OCI-LY7 (cell line): Measurements from ENCODE around the gene ZNF638. TPM values are rescaled to one million over a fixed set of nuclear protein-coding genes. Genes with fewer than 3 reads are reported as not detected.

ENCODE experiments used
- BruUV-seq: library from RNA; stranded (reverse); fragments of 400-500 nt; replicated peaks from 2 replicates; lab custom pipeline; 2021; lab: Mats Ljungman, UMichigan
- CTCF ChIA-PET: fragments of 300-600 bp; sonication (Branson Sonifier 250); formaldehyde crosslinking; loops from one replicate; lab custom pipeline; 2022; ENCODE audit warnings: antibody characterized with exemption; ENCODE audit not compliant: unreplicated experiment; lab: Charles Lee
- POLR2A ChIA-PET: fragments of 300-600 bp; sonication (Branson Sonifier 250); formaldehyde crosslinking; loops from one replicate; lab custom pipeline; 2022; ENCODE audit warnings: antibody characterized with exemption; lab: Charles Lee
- DNase-seq: peaks from one replicate; pipeline ENCODE4 v3.0.0-alpha.2; 2015; ENCODE audit warnings: low spot score
- H2AFZ ChIP-seq: fragments of 200-600 bp; sonication (generic), shearing (Covaris generic); 2 replicates; pipeline ENCODE4 v1.6.1; 2014; ENCODE audit warnings: mild to moderate bottlenecking, antibody characterized with exemption, low read length, moderate library complexity
- H3K27ac ChIP-seq: fragments of 200-600 bp; sonication (generic); 2 replicates; pipeline ENCODE4 v1.5.1; 2014; ENCODE audit warnings: mixed run types, low read depth, mild to moderate bottlenecking, moderate library complexity, low read length, inconsistent platforms; ENCODE audit not compliant: poor library complexity, severe bottlenecking
- H3K36me3 ChIP-seq: fragments of 200-600 bp; sonication (generic); 2 replicates; pipeline ENCODE4 v1.6.1; 2014; ENCODE audit warnings: mild to moderate bottlenecking, antibody characterized with exemption, low read length, moderate library complexity, mixed read lengths; ENCODE audit not compliant: insufficient read depth
- H3K4me1 ChIP-seq: fragments of 200-600 bp; sonication (generic); 2 replicates; pipeline ENCODE4 v1.5.1; 2014; ENCODE audit warnings: mild to moderate bottlenecking, low read length; ENCODE audit not compliant: insufficient read depth, poor library complexity, severe bottlenecking
- H3K4me2 ChIP-seq: fragments of 200-600 bp; sonication (generic); 2 replicates; pipeline ENCODE4 v1.6.1; 2014; ENCODE audit warnings: mild to moderate bottlenecking, low read length
- H3K4me3 ChIP-seq: fragments of 200-600 bp; sonication (generic); 2 replicates; pipeline ENCODE4 v1.5.1; 2014; ENCODE audit warnings: mild to moderate bottlenecking, low read depth, low read length; ENCODE audit not compliant: poor library complexity, severe bottlenecking
- H3K79me2 ChIP-seq: fragments of 200-600 bp; sonication (generic); 2 replicates; pipeline ENCODE4 v1.6.1; 2016; ENCODE audit warnings: low read depth, mild to moderate bottlenecking, low read length, moderate library complexity, mixed read lengths; ENCODE audit not compliant: insufficient read depth
- H3K9me2 ChIP-seq: fragments of 200-600 bp; sonication (generic); 2 replicates; pipeline ENCODE4 v1.6.1; 2016; ENCODE audit warnings: mild to moderate bottlenecking, low read length, mixed read lengths; ENCODE audit not compliant: insufficient read depth
- H3K9me3 ChIP-seq: fragments of 200-600 bp; sonication (generic); 2 replicates; pipeline ENCODE4 v1.6.1; 2014; ENCODE audit warnings: mild to moderate bottlenecking, mixed run types, low read length, mixed read lengths
- H4K20me1 ChIP-seq: fragments of 200-600 bp; sonication (generic); 2 replicates; pipeline ENCODE4 v1.6.1; 2014; ENCODE audit warnings: mild to moderate bottlenecking, antibody characterized with exemption, low read length, moderate library complexity, mixed read lengths; ENCODE audit not compliant: insufficient read depth
- CTCF ChIP-seq: fragments of 200-600 bp; sonication (generic); conservative IDR thresholded peaks from 2 replicates; pipeline ENCODE4 v1.5.1; 2014; ENCODE audit warnings: mild to moderate bottlenecking, antibody characterized with exemption, low read length, moderate library complexity, mixed read lengths
- EZH2phosphoT487 ChIP-seq: fragments of 200-600 bp; sonication (generic); IDR thresholded peaks from 2 replicates; pipeline ENCODE4 v1.6.1; 2018; ENCODE audit warnings: low read depth, borderline replicate concordance, mild to moderate bottlenecking, mixed run types, antibody characterized with exemption, low read length, moderate library complexity, mixed read lengths
- intact Hi-C: fragments of 100-400 bp; cut with micrococcal nuclease; formaldehyde crosslinking; loops from one replicate; pipeline ENCODE4 v1.10.0; 2022; ENCODE audit not compliant: unreplicated experiment
- total RNA-seq, 2 experiments: library from RNA; depleted of rRNA in 1 of 2; stranded (reverse); fragments of >200 nt in 1 of 2; shearing (Covaris generic) in 1 of 2; gene quantifications; 2 replicates each; pipeline ENCODE4 v1.2.3, GENCODE V29; 2014 to 2022

The ZNF638 gene
- total RNA-seq, 2 experiments from 2014 or later, result 114 to 138 TPM

- ChIA-PET POLR2A (interaction anchor here (0.6 kb wide), 1 partner anchor 19 kb away, joined by 3 read pairs; no protein-coding TSS in a partner anchor), CTCF (no interaction called here)
- no TSS peak for BruUV-seq
Measured at GRCh38 chr2:71340176-71340575, 8.6 kb downstream of the ZNF638 start.

GRCh38 chr2:71341645-71342044, 10.1 kb downstream of the ZNF638 start:
- no peak overlapping the region for H3K27ac ChIP-seq
- ChIA-PET POLR2A (no interaction called here), CTCF (no interaction called here)
- H3K79me2 ChIP-seq, result peaks cover 93% of the 10 kb centered on the region
- H4K20me1 ChIP-seq, result peaks cover 31% of the 10 kb centered on the region
- TF ChIP-seq CTCF (no peak), EZH2phosphoT487 (no peak)
- intact Hi-C loops, result no loop called here
- H3K4me1 ChIP-seq, result no peaks in the 10 kb centered on the region
- no TSS peak for BruUV-seq
- peaks cover 30% of the 10 kb centered on the region; the same call in 1 of the 2 replicates for H3K36me3 ChIP-seq
- no peak for DNase-seq
- no peak overlapping the region for H3K4me3 ChIP-seq
- no peak overlapping the region for H2AFZ ChIP-seq
- no peak overlapping the region for H3K4me2 ChIP-seq
- H3K9me3 ChIP-seq, result no peaks in the 10 kb centered on the region
- H3K9me2 ChIP-seq, result no peaks in the 10 kb centered on the region

More at GRCh38 chr2:71340176-71340575, 8.6 kb downstream of the ZNF638 start:
- Histone ChIP-seq H2AFZ (no peak overlapping the region), H3K9me2 (no peaks in the 10 kb centered on the region), H3K79me2 (peaks cover 98% of the 10 kb centered on the region), H4K20me1 (peaks cover 23% of the 10 kb centered on the region), H3K4me2 (no peak overlapping the region), H3K4me3 (no peak overlapping the region), H3K4me1 (no peaks in the 10 kb centered on the region), H3K9me3 (no peaks in the 10 kb centered on the region), H3K27ac (no peak overlapping the region), H3K36me3 (peaks cover 38% of the 10 kb centered on the region; the same call in 1 of the 2 replicates)
- TF ChIP-seq CTCF (no peak), EZH2phosphoT487 (no peak)
- intact Hi-C loops, result no loop called here
- no peak for DNase-seq

- Histone ChIP-seq H3K4me3 (no peak overlapping the region), H3K4me2 (no peak overlapping the region), H2AFZ (no peak overlapping the region), H3K9me3 (no peaks in the 10 kb centered on the region), H3K79me2 (peaks cover 90% of the 10 kb centered on the region), H3K27ac (no peak overlapping the region), H3K4me1 (no peaks in the 10 kb centered on the region), H4K20me1 (peaks cover 34% of the 10 kb centered on the region), H3K9me2 (no peaks in the 10 kb centered on the region), H3K36me3 (peaks cover 46% of the 10 kb centered on the region)
- no TSS peak for BruUV-seq
- ChIA-PET CTCF (no interaction called here), POLR2A (no interaction called here)
- intact Hi-C loops, result no loop called here
- TF ChIP-seq EZH2phosphoT487 (no peak), CTCF (no peak)
- DNase-seq, result no peak
Measured at GRCh38 chr2:71346065-71346464, 14.5 kb downstream of the ZNF638 start.
